ENCODE measurements around the gene GARIN5B. TPM values are rescaled to one million over a fixed set of nuclear protein-coding genes. Genes with fewer than 3 reads are reported as not detected.
"Not testable (repeated sequence)": the region's sequence is repeated elsewhere in the genome, so short reads cannot be mapped to it uniquely, and the experiment has no call there.

The GARIN5B gene
- total RNA-seq (not detected), polyA plus RNA-seq (not detected)
- long read RNA-seq, donor 1: 0 reads
- long read RNA-seq, donor 2, partial matches to known transcripts: 3,443 of 4,732 reads
- long read RNA-seq, donor 2, other reads (novel, unspliced or antisense): 1,289 of 4,732 reads
- long read RNA-seq, donor 3: 0 reads

DNA sequence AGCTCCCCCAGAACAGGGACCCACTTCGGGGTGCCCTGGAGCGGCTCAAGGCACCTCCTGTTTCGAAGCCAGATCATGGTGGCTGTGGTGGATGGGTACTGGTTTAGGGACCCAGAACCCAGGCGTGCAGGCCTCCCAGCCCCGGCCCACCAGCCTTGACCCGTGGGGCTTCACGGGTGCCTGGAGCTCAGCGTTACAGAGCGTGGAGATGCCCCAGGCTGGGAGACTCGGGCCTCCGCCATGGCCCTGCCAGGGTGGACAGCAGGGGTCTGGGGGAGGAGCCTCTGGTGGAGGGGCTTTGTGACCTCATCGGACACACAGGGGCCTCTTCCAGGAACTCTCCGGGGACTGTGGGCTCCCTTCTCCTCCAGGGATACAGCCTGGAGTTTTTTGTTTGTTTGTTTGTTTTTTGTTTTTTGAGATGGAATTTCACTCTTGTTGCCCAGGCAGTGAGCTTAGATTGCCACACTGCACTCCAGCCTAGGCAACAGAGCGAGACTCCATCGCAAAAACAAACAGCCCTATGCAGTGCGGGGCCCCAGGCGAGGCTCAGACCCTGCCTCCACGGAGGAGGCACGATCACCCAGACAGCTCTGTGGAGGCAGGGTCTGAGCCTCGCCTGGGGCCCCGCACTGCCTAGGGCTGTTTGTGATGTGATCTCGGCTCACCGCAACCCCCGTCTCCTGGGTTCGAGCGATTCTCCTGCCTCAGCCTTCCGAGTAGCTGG lies at the start of gene GARIN5B:
Gene GARIN5B (minus strand): TSS at position 271 of the 727 bp plus-strand sequence. CDS start 194 bp downstream, at position 77.
- TF ChIP-seq, protein P1, sequence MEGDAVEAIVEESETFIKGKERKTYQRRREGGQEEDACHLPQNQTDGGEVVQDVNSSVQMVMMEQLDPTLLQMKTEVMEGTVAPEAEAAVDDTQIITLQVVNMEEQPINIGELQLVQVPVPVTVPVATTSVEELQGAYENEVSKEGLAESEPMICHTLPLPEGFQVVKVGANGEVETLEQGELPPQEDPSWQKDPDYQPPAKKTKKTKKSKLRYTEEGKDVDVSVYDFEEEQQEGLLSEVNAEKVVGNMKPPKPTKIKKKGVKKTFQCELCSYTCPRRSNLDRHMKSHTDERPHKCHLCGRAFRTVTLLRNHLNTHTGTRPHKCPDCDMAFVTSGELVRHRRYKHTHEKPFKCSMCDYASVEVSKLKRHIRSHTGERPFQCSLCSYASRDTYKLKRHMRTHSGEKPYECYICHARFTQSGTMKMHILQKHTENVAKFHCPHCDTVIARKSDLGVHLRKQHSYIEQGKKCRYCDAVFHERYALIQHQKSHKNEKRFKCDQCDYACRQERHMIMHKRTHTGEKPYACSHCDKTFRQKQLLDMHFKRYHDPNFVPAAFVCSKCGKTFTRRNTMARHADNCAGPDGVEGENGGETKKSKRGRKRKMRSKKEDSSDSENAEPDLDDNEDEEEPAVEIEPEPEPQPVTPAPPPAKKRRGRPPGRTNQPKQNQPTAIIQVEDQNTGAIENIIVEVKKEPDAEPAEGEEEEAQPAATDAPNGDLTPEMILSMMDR (IDR thresholded peaks at IDR 0.05): no peak
- no peak for TF ChIP-seq POLR2A (IDR thresholded peaks at IDR 0.05)
- no peak for TF ChIP-seq EP300 (IDR thresholded peaks at IDR 0.05)
- no peaks in the 10 kb centered on the region for H3K36me3 ChIP-seq
- no peaks in the 10 kb centered on the region for H3K9me3 ChIP-seq
- intact Hi-C loops (cut with DNase I): no loop called here
- 72 to 78% (median 74%) methylated on average over 25 to 27 of the region's 27 CpGs for WGBS, 3 donors
- no peaks in the 10 kb centered on the region for H3K27me3 ChIP-seq
- no peaks in the 10 kb centered on the region for H3K4me1 ChIP-seq (ENCODE audit: insufficient read depth)
- DNase-seq: no peak
- H3K27ac ChIP-seq: no peak within 1 kb of the TSS
- H3K4me3 ChIP-seq: no peak within 1 kb of the TSS

DNA sequence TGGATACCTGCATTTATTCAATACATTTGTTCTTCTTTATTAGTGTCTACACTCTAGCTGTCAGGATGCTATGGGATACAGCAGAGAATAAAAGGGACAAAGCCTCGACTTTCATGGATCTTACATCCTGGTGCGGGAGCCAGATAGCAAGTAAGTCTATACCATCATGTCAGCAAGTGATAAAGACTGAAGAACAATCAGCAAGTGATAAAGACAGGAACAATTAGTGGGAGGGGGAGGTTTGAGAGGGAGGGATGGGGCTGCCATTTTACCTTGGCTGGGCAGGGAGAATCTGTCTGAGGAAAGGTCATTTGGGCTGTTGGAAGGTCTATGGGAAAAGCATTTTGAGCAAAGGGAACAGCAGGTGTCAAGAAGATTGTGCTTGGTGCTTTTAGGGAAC lies 47.1 kb upstream of the GARIN5B start:
- Histone ChIP-seq H3K27me3 (no peaks in the 10 kb centered on the region), H3K9me3 (no peaks in the 10 kb centered on the region), H3K27ac (no peak overlapping the region), H3K4me3 (no peak overlapping the region), H3K4me1 (ENCODE audit: insufficient read depth) (peaks cover 8% of the 10 kb centered on the region), H3K36me3 (no peaks in the 10 kb centered on the region)
- TF ChIP-seq, protein P1 (IDR thresholded peaks at IDR 0.05): no peak
- TF ChIP-seq EP300 (IDR thresholded peaks at IDR 0.05): no peak
- TF ChIP-seq POLR2A (IDR thresholded peaks at IDR 0.05): no peak
- no peak for DNase-seq
- intact Hi-C loops (cut with DNase I): loop anchor here in 2 of 4 donors (10.0 kb wide), 3 partner anchors 95 to 935 kb away; partner anchors contain the start of genes BRSK1 (in 1 of the 2), CDC42EP5 (in 1 of the 2) and HSPBP1 (in 1 of the 2)
- WGBS, 3 donors: 93 to 96% (median 96%) methylated on average over 2 of the region's 2 CpGs

DNA sequence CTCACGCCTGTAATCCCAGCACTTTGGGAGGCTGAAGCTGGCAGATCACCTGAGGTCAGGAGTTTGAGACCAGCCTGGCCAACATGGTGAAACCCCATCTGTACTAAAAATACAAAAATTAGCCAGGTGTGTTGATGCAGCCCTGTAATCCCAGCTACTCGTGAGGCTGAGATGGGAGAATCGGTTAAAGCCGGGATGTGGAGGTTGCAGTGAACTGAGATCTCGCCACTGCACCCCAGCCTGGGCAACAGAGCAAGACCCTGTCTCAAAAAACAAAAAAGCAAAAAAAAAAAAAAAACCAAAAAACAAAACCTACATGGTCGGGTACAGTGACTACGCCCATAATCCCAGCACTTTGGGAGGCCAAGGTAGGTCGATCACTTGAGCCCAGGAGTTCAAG lies 46.1 kb upstream of the GARIN5B start:
- H3K4me1 ChIP-seq (ENCODE audit: insufficient read depth); intact Hi-C loops (cut with DNase I); H3K36me3 ChIP-seq; H3K27me3 ChIP-seq; H3K9me3 ChIP-seq; H3K27ac ChIP-seq; DNase-seq; H3K4me3 ChIP-seq: not testable (repeated sequence)
- WGBS, 3 donors: 93 to 96% (median 95%) methylated on average over 8 of the region's 8 CpGs

DNA sequence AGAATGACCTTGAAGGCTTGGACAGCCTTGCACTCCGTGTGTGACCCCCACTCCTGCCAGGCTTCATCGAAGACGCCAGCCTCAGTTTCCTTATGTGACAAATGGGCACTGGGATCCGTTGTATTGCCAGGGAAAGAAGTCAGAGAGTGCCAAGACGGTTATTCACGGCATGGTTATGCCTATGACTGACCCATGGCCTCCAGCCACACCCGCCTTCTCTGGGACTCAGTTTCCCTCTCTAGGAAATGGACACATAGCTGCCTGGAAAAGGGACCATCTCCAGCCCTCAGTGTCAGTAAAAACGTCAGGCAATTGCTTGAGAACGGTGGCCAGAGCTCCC lies 45.4 kb upstream of the GARIN5B start:
- H3K36me3 ChIP-seq: no peaks in the 10 kb centered on the region
- H3K4me1 ChIP-seq (ENCODE audit: insufficient read depth): peaks cover 8% of the 10 kb centered on the region
- no peaks in the 10 kb centered on the region for H3K9me3 ChIP-seq
- TF ChIP-seq, protein P1 (IDR thresholded peaks at IDR 0.05): no peak
- no peak for TF ChIP-seq EP300 (IDR thresholded peaks at IDR 0.05)
- no peak for TF ChIP-seq POLR2A (IDR thresholded peaks at IDR 0.05)
- 40 to 47% (median 41%) methylated on average over 9 of the region's 9 CpGs for WGBS, 3 donors
- no peaks in the 10 kb centered on the region for H3K27me3 ChIP-seq
- peak overlapping the region; percentile 35 for H3K4me3 ChIP-seq
- intact Hi-C loops (cut with DNase I): no loop called here
- peak overlapping the region; percentile 57 to 98 for H3K27ac ChIP-seq
- no peak for DNase-seq

Data from ovary (tissue), 10 donors.